NCI-H1694 treated with DMSO at 0.1 percent for 48 hours (cell line): Measurements from ENCODE around the gene SDSL.

Experiments used
- DNase-seq: peaks from one replicate; lab custom pipeline; 2025; lab: John Stamatoyannopoulos, UW

SDSL gene

GRCh38 chr12:113396828-113397496 lies 25.2 kb upstream of the SDSL start:
- no peak for DNase-seq

- no peak for DNase-seq
These were observed 24.5 kb upstream of the SDSL start for GRCh38 chr12:113397497-113398197.

DNA sequence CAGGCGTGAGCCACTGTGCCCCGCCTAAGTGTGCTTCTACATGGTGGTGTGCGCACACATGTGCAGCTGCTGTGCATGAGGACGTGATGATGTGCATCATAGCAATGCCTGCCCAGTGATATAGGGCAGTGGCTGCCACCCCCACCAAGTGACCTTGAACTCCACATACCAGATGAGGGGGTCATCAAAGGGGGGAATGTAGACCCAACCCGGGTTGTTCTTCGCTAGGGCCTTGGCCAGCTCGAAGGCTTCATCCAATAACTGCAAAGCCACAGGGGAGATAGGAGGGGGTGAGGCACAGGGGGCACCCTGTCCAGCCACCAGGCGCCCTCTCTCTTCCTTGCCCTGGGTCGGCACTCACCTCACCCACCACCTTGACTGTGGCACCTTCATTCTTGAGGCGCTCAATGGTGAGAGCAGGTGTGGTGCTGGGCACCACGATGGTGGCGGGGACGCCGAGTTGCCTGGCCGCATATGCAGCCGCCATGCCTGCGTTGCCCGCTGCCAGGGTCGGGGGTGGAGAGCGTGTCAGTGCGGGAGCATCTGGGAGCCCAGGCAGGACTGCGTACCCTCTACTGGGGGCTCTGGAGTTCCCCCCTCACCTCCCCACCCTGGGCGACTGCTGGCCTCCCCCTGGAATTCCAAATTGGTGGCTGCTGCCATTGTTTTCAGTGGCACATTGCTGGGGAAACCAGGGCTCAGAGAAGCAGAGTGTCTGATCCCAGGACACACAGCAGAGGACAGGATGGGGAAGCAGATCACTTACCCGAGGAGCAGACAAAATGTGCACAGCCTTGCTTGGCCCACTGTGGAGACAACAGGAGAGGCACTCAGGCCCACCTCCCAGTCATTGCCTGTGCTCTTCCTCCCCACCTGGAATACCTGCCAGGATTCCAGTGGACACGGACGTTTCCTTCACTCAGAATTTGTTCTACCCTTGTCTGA lies 23.6 kb upstream of the SDSL start:
- no peak for DNase-seq

- no peak for DNase-seq
These were observed 22.7 kb upstream of the SDSL start for GRCh38 chr12:113399490-113399889.

GRCh38 chr12:113400362-113400761 lies 21.8 kb upstream of the SDSL start:
- no peak for DNase-seq

DNA sequence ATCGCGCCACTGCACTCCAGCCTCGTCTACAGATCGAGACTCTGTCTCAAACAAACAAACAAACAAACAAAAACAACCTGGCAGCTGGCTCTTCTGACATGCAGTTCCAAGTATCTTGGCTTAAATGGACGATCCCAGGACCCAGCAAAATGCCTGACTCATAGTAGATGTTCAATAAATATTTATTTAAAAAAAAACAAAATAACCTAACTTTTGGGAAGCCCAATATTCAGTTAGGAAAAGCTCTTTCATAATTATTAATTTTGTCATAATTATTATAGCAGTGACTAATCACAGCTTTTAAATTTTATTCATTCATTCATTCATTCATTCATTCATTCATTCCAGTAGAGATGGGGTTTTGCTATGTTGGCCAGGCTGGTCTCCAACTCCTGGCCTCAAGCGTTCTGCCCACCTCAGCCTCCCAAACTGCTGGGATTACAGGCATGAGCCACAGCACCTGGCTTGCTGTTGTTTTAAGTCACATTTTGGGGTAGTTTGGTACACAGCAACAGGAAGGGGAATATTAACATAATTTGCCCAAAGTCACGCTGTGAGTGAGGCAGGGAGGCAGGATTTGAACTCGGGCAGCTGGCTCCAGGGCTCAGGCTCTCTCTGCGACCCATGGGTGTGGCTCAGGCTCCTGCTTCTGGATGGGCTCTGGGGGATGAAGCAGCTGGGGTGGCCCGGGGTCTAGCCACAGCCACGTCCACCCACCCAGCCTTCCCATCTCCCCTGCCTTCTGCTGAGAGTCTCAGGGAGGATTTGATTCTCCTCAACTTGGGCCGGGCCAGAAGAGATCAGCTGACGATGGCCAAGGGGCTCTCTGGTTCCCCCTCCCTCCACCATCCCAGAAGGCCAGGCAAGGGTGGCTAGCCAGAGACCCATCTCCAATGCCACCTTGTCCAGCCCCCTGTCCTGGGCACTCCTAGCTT lies 20.8 kb upstream of the SDSL start:
- no peak for DNase-seq

- DNase-seq, result no peak
These were observed 19.5 kb upstream of the SDSL start for GRCh38 chr12:113402586-113403260.

- DNase-seq, result no peak
These were observed 18.5 kb upstream of the SDSL start, which contains the start of gene SDS for GRCh38 chr12:113403435-113404415. Gene SDS (minus strand): TSS chr12:113403887. CDS start chr12:113399708, 4,179 bp downstream.

DNA sequence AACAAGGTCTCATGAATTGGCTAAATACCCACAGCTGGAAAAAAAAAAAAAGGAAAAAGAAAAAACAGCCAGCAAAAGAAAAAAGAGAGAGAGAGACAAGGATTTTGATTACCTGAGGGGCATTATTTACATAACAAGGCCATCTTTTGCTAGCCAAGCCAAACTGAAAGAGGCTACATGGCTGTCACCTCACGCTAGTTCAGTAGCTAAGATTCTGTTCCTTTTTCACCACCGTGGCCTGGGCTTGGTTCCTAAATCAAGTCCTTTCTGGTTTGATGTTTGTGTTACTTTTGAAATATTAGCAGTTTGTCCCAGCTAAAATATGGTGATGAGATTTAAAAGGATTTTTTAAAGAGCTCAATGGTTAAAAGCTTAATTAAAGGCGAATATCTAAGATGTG lies 16.5 kb upstream of the SDSL start:
- no peak for DNase-seq

GRCh38 chr12:113407931-113408600 lies 14.1 kb upstream of the SDSL start:
- no peak for DNase-seq

DNA sequence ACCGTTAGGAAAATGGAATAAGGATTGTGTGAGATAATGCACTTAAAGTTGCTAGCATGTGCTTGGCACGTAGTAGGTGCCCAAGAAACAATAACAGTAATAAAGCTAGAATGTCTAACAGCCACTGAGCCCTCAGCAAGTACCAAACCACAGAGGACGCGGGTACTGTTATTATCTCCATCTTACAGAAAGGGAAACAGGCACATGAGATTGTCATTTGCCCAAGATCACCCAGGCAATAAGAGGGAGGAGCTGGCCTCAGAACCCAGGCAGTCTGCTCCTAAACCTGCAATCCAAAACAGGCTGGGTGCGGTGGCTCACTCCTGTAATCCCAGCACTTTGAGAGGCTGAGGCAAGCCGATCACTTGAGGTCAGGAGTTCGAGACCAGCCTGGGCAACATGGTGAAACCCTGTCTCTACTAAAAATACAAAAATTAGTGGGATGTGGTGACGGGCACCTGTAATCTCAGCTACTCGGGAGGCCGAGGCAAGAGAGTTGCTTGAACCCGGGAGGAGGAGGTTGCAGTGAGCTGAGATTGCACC lies 13.4 kb upstream of the SDSL start:
- no peak for DNase-seq

- no peak for DNase-seq
These were observed 12.6 kb upstream of the SDSL start for GRCh38 chr12:113409462-113410124.

DNA sequence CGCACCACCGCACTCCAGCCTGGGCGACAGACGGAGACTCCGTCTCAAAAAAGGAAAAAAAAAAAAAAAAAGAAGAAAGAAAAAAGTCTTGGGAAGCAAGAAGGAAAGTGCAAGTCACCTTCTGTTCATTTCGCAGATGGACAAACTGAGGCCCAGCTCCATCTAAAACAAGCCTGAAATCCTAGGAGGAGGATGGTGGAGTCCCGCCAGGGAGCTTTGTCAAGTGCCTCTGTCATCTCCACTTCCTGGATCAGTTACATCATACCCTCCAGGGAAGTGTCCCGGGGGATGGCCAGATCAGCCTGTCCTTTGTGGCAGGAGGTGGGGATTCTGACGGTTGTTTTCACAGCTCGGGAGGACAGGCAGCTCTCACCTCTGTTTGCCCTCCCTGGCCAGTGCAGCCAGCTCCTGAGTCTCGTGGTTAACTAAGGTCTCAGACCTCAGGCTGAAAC lies 8.7 kb upstream of the SDSL start:
- DNase-seq, result no peak

DNA sequence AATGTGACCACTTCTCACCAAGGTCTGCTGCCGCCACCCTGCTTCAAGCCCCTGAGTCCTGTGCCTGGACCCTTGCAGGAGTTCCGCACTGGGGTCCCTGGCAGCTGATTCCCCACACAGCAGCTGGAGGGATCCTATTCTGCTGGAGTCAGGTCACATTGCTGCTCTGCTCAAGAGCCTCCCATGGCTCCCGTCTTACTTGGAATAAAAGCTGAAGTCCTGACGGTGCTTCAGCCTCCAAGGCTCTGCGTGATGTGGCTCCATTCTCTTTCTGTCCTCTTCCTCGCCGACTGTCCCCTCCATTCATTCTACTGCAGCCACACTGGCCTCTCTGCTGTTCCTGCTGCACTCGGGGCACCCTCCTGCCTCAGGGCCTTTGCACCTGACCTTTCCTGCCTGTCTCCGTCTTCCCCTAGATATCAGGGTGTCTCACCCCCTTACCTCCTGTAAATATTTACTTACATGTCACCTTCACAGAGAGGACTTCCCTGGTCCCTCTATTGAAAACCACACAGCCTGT lies 7.6 kb upstream of the SDSL start:
- DNase-seq, result no peak

DNA sequence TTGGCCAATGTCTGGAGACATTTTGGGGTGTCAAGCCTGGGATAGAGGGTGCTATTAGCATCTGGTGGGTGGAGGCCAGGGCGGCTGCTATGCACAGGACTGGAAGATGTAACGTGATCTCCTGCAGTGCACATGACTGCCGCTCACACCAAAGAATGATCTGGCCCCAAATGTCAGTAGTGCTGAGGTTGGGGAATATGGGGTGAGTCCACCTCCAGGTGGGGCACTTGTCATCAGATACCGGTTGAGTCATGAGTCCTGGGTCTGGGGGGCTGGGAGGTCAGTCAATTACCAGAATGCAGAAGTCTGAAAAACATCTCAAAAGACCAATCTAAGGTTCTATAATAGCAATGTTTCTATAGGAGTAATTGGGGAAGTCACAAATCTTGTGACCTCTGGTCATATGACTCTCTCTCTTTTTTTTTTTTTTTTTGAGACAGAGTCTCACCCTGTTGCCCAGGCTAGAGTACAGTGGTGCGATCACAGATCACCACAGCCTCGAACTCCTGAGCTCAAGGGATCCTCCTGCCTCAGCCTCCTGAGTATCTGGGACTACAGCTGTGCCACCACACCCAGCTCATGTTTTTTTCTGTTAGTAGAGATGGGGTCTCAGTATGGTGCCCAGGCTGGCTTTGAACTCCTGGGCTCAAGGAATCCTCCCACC lies 6.0 kb upstream of the SDSL start:
- DNase-seq, result no peak

- no peak for DNase-seq
These were observed 3.8 kb upstream of the SDSL start for GRCh38 chr12:113418213-113418879.
